ENCODE measurements around the gene SNAPIN. TPM values are rescaled to one million over a fixed set of nuclear protein-coding genes. Genes with fewer than 3 reads are reported as not detected.
A peak's percentile ranks its signal among the peaks of the same experiment; 100 is the strongest.
"Not testable (repeated sequence)": the region's sequence is repeated elsewhere in the genome, so short reads cannot be mapped to it uniquely, and the experiment has no call there.

The SNAPIN gene
- total RNA-seq, 2 experiments from 2014 or later: 31.3 to 32.1 TPM

DNA sequence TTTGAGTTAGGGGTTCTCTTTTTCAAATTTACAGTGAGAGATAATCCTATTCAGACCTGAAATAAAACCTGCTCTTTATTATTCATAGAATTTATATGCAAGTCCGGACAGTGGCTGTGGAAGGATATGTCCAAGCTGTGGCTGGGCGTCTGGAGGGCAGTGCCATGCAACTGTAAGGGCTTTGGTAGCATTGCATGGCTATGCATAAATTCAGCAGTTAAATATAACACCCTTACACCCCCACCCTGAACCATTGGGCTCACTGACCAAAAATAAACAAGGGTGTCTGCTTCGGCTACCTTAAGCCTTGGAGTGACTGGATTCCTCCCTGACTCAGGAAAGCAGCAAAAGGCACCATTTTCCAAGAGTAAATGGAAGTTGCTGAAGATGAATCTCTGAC lies 19.2 kb upstream of the SNAPIN start:
- peaks cover 62% of the 10 kb centered on the region for H3K36me3 Mint-ChIP-seq
- H3K9me3 Mint-ChIP-seq: no peaks in the 10 kb centered on the region
- intact Hi-C loops (cut with micrococcal nuclease): loop anchor here (10.0 kb wide), 1 partner anchor 104 kb away; the partner anchor contains the start of gene S100A6
- H3K4me1 Mint-ChIP-seq (ENCODE audit: low read depth): peaks cover 49% of the 10 kb centered on the region
- H3K4me3 Mint-ChIP-seq: no peak overlapping the region
- DNase-seq: no peak
- CTCF ChIA-PET: interaction anchor here (0.7 to 1.7 kb wide), 3 partner anchors 10 to 107 kb away, joined by 3 to 7 read pairs (median 3); no protein-coding TSS in a partner anchor
- no peak overlapping the region for H3K27ac Mint-ChIP-seq
- no peaks in the 10 kb centered on the region for H3K27me3 Mint-ChIP-seq
- POLR2A ChIA-PET: interaction anchor here (1.0 to 2.6 kb wide), 4 partner anchors 10 to 144 kb away, joined by 3 to 7 read pairs (median 4); partner anchors contain the start of genes ILF2 and SNAPIN

DNA sequence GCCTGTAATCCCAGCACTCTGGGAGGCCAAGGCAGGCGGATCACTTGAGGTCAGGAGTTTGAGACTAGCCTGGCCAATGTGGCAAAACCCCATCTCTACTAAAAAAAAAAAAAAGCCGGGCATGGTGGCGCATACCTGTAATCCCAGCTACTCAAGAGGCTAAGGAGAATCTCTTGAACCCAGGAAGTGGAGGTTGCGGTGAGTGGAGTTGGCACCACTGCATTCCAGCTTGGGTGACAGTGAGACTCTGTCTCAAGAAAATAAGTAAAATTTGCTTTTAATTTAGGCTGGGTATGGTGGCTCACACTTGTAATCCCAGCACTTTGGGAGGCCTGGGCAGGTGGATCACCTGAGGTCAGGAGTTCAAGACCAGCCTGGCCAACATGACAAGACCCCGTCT lies 18.3 kb upstream of the SNAPIN start:
- DNase-seq; H3K9me3 Mint-ChIP-seq; H3K27ac Mint-ChIP-seq; intact Hi-C loops (cut with micrococcal nuclease); H3K27me3 Mint-ChIP-seq; H3K4me3 Mint-ChIP-seq: not testable (repeated sequence)
- Mint-ChIP-seq H3K4me1 (ENCODE audit: low read depth) (peaks cover 51% of the 10 kb centered on the region), H3K36me3 (peaks cover 65% of the 10 kb centered on the region)
- ChIA-PET POLR2A (interaction anchor here (1.0 to 2.6 kb wide), 4 partner anchors 9 to 143 kb away, joined by 3 to 7 read pairs (median 4); partner anchors contain the start of genes ILF2 and SNAPIN), CTCF (interaction anchor here (1.7 kb wide), 1 partner anchor 11 kb away, joined by 7 read pairs; no protein-coding TSS in a partner anchor)

DNA sequence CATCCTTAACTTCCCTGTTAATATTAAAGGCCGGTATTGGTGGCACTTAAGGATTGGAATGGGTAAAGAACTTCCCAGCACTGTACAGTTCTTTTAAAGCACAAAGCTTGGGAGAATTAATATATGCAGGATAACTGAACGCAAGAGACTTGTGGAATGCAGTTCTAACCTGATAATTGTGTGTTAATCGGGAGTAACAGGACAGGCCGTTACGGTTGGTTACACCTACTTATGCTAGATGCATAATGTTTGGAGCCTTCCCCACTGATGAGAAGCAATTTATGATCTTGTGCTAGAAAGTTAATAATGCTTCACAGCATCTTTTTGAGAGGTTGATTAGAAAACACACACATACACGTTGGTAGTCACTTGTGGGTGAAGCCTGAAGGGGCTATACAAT lies 17.6 kb upstream of the SNAPIN start:
- H3K4me1 Mint-ChIP-seq (ENCODE audit: low read depth): peaks cover 52% of the 10 kb centered on the region

DNA sequence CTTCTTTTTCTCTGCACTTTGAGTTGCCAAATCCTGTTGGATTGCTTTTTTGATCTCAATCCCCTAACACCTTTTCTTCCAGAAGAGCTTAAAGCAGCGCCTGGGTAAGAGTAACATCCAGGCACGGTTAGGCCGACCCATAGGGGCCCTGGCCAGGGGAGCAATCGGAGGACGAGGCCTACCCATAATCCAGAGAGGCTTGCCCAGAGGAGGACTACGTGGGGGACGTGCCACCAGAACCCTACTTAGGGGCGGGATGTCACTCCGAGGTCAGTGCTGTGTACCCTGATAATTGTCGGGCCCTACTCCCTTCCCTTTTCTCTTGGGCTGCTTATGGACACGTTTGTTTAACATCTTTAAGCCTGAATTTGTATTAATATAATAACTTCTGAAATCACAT lies 16.3 kb upstream of the SNAPIN start:
- POLR2A ChIA-PET: interaction anchor here (4.1 kb wide), 1 partner anchor 8 kb away, joined by 25 read pairs; the partner anchor contains the start of gene CHTOP
- Mint-ChIP-seq H3K27me3 (no peaks in the 10 kb centered on the region), H3K36me3 (peaks cover 64% of the 10 kb centered on the region), H3K4me3 (no peak overlapping the region), H3K4me1 (ENCODE audit: low read depth) (peaks cover 40% of the 10 kb centered on the region), H3K9me3 (no peaks in the 10 kb centered on the region), H3K27ac (peak overlapping the region; percentile 29)
- intact Hi-C loops (cut with micrococcal nuclease): no loop called here
- DNase-seq: no peak
- CTCF ChIA-PET: interaction anchor here (1.4 kb wide), 1 partner anchor 36 kb away, joined by 4 read pairs; no protein-coding TSS in a partner anchor

More for the DNA sequence above, 17.6 kb upstream of the SNAPIN start:
- ChIA-PET POLR2A (interaction anchor here (1.7 to 2.6 kb wide), 2 partner anchors 8 to 18 kb away, joined by 6 to 7 read pairs; partner anchors contain the start of gene SNAPIN), CTCF (interaction anchor here (0.6 kb wide), 1 partner anchor 18 kb away, joined by 3 read pairs; no protein-coding TSS in a partner anchor)
- no peaks in the 10 kb centered on the region for H3K27me3 Mint-ChIP-seq
- peak overlapping the region; percentile 18 for H3K27ac Mint-ChIP-seq
- H3K9me3 Mint-ChIP-seq: no peaks in the 10 kb centered on the region
- H3K4me3 Mint-ChIP-seq: no peak overlapping the region
- peaks cover 68% of the 10 kb centered on the region for H3K36me3 Mint-ChIP-seq
- no peak for DNase-seq
- intact Hi-C loops (cut with micrococcal nuclease): no loop called here

DNA sequence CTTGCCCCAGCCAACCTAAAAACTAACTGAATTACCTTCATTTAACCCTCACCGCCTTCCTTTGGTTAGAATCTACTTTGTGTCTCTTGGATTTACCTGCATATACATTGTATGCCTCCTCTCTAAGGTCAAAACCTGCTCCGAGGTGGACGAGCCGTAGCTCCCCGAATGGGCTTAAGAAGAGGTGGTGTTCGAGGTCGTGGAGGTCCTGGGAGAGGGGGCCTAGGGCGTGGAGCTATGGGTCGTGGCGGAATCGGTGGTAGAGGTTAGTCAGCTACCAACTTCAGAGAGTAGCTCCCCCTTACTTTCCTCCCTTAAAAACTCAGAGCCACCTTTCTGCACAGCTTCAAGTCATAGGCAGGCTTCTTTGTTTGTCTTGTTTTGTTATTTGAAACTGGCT lies 15.4 kb upstream of the SNAPIN start:
- H3K4me1 Mint-ChIP-seq (ENCODE audit: low read depth): peaks cover 41% of the 10 kb centered on the region
- ChIA-PET POLR2A (interaction anchor here (4.1 kb wide), 1 partner anchor 9 kb away, joined by 25 read pairs; the partner anchor contains the start of gene CHTOP), CTCF (interaction anchor here (1.4 to 2.4 kb wide), 3 partner anchors 35 to 133 kb away, joined by 4 to 11 read pairs (median 5); no protein-coding TSS in a partner anchor)
- no peaks in the 10 kb centered on the region for H3K9me3 Mint-ChIP-seq
- no peak for DNase-seq
- H3K27ac Mint-ChIP-seq: peak overlapping the region; percentile 29
- peaks cover 59% of the 10 kb centered on the region for H3K36me3 Mint-ChIP-seq
- intact Hi-C loops (cut with micrococcal nuclease): no loop called here
- H3K4me3 Mint-ChIP-seq: no peak overlapping the region
- H3K27me3 Mint-ChIP-seq: no peaks in the 10 kb centered on the region

DNA sequence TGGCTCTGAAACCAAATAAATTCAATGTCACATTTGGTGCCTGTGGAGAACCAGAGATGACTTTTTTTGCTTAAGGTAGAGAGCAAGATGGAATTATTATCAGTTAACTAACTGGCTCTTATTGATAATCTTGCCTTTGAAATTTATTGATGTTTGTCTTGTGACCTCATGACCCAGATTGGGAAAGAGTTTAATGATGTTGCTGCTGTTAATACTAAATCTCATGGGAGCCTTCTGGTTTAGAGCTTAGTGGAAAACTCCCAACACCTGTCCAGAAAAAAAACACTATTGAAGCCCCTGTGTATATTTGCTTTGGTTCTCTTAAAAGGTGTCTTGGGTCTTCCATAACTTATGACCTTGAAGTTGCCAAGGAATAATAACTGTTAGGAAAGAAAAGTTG lies 14.7 kb upstream of the SNAPIN start:
- POLR2A ChIA-PET: interaction anchor here (4.1 kb wide), 1 partner anchor 9 kb away, joined by 25 read pairs; the partner anchor contains the start of gene CHTOP
- CTCF ChIA-PET: interaction anchor here (1.4 to 2.4 kb wide), 3 partner anchors 75 to 134 kb away, joined by 3 to 11 read pairs (median 5); no protein-coding TSS in a partner anchor
- intact Hi-C loops (cut with micrococcal nuclease): no loop called here
- peaks cover 45% of the 10 kb centered on the region for H3K4me1 Mint-ChIP-seq (ENCODE audit: low read depth)
- no peaks in the 10 kb centered on the region for H3K27me3 Mint-ChIP-seq
- H3K27ac Mint-ChIP-seq: peak overlapping the region; percentile 34
- no peak for DNase-seq
- H3K9me3 Mint-ChIP-seq: no peaks in the 10 kb centered on the region
- H3K36me3 Mint-ChIP-seq: peaks cover 56% of the 10 kb centered on the region
- H3K4me3 Mint-ChIP-seq: no peak overlapping the region

DNA sequence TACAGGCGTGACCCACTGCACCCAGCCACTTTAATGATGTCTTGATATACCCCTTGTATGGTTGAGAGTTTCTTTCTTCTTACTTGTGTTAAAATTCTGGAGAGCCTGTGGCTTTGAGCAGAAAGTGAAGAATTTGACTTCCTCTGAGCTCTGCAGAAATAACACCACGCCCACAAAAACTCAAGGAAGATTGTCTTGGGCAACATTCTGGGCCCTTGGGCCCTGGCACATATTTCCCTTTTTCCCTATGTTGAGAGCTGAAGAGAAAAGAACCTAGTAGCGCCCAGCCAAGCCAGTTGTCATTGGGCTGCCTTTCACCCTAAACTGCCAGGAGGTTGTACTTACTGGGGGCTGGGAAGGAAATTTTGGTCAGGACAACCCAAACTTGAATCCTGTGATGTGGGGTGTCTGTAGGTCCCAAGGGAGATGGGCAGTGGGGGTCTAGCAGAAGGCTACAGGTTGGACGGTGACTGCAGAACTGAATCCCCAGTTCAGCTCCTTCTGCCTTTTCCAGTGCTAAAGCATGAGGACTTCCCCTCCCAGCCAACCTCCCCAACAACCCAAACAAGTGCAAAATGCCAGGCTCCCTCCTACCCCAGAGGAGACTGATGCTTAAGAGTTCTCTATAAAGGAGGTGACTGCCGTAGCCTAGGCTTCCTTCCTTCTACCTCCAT lies 11.7 kb upstream of the SNAPIN start:
- peaks cover 44% of the 10 kb centered on the region for H3K36me3 Mint-ChIP-seq
- no peaks in the 10 kb centered on the region for H3K9me3 Mint-ChIP-seq
- H3K27me3 Mint-ChIP-seq: no peaks in the 10 kb centered on the region
- H3K27ac Mint-ChIP-seq: peak overlapping the region; percentile 53
- intact Hi-C loops (cut with micrococcal nuclease): no loop called here
- H3K4me1 Mint-ChIP-seq (ENCODE audit: low read depth): peaks cover 43% of the 10 kb centered on the region
- ChIA-PET POLR2A (interaction anchor here (0.6 to 4.1 kb wide), 3 partner anchors 9 to 15 kb away, joined by 3 to 24 read pairs (median 9); partner anchors contain the start of gene CHTOP), CTCF (no interaction called here)
- DNase-seq: no peak
- H3K4me3 Mint-ChIP-seq: no peak overlapping the region

DNA sequence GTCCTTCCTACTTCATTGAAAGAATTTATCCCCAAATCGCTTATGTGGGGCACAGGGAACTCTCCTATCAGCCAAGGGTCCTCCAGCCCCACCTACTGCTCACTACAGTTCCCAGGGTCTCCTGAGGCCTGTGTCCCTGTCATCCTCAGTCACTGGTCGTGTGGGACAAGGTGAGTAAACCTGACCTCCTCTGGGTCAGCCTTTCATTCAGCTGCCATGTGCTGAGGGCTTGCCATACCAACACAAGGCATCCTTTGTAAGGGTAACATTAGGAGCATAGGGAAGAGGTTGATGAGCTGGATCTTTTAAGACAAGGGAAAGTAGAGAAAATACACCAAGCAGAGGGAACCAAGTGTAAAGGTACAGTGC lies 11.2 kb upstream of the SNAPIN start:
- Mint-ChIP-seq H3K4me3 (no peak overlapping the region), H3K27ac (peak overlapping the region; percentile 53), H3K9me3 (no peaks in the 10 kb centered on the region), H3K4me1 (ENCODE audit: low read depth) (peaks cover 40% of the 10 kb centered on the region), H3K36me3 (peaks cover 39% of the 10 kb centered on the region), H3K27me3 (no peaks in the 10 kb centered on the region)
- DNase-seq: no peak
- ChIA-PET CTCF (no interaction called here), POLR2A (interaction anchor here (0.6 to 4.1 kb wide), 4 partner anchors 9 to 14 kb away, joined by 3 to 24 read pairs (median 7); partner anchors contain the start of genes CHTOP and SNAPIN)
- intact Hi-C loops (cut with micrococcal nuclease): no loop called here

DNA sequence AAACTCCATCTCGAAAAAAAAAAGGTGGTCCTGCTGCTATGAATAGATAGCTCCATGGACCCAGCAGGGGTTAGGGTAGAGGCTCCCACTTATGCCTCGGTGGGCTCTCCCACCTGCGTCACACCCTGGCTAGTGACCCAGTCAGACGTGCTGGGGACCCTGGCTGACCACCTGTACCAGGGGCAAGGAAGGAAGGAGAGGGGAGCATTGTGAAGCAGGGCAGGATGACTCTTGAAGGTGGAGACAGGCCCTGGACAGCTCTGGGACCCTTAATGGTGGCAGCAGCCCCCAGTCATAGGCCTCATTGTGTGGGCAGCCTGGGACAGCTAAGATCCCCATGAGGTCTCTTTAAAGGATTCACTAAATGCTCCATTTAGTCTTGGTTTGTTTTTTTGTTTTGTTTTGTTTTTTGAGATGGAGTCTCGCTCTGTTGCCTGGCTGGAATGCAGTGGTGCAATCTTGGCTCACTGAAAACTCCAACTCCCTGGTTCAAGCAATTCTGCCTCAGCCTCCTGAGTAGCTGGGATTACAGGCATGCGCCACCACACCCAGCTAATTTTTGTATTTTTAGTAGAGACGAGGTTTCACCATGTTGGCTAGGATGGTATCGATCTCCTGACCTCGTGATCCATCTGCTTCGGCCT lies 10.4 kb upstream of the SNAPIN start:
- CTCF ChIA-PET: no interaction called here
- DNase-seq: no peak
- no peak overlapping the region for H3K27ac Mint-ChIP-seq
- peaks cover 33% of the 10 kb centered on the region for H3K36me3 Mint-ChIP-seq
- H3K4me1 Mint-ChIP-seq (ENCODE audit: low read depth): peaks cover 37% of the 10 kb centered on the region
- no peaks in the 10 kb centered on the region for H3K9me3 Mint-ChIP-seq
- intact Hi-C loops (cut with micrococcal nuclease): no loop called here
- no peaks in the 10 kb centered on the region for H3K27me3 Mint-ChIP-seq
- POLR2A ChIA-PET: interaction anchor here (0.5 to 4.1 kb wide), 6 partner anchors 10 to 137 kb away, joined by 3 to 24 read pairs (median 4); partner anchors contain the start of genes CHTOP and SNAPIN
- H3K4me3 Mint-ChIP-seq: no peak overlapping the region

DNA sequence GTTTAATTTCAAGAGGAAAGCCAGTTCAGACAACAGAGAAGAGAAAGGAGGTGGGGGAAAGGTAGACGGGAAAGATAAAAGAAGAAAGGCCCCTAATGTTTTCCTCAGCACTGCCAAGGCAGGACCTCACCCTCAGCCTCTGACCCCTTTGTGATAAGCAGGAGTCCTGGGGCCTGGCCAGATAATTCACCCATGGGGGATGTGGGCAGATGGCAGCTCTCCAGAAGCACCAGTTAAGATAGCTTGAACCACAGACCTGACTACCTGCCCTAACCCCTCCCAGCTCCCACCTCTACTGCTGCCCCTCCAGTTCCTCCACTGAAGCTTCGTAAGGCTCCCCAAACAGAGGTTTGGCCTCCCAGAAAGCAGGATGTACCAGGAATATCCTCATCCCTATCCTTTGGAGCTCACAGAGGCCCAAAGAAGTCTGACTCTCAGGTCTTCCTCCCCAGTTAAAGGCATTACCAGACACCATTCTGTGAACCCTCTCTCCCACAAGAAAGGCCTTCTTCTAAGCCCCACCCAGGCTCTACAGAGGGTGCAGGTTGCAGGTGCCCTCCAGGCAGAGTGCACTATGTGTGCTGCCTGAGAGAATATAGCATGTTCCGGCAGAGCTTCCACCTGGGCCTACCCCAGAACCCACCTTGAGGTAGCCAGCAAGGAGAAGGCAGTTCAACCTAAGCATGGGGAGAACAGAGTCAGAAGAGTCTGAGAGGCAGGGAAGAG lies 9.2 kb upstream of the SNAPIN start:
- Mint-ChIP-seq H3K27me3 (no peaks in the 10 kb centered on the region), H3K9me3 (no peaks in the 10 kb centered on the region), H3K27ac (peak overlapping the region; percentile 43), H3K36me3 (peaks cover 22% of the 10 kb centered on the region), H3K4me1 (ENCODE audit: low read depth) (peaks cover 27% of the 10 kb centered on the region), H3K4me3 (no peak overlapping the region)
- intact Hi-C loops (cut with micrococcal nuclease): no loop called here
- POLR2A ChIA-PET: interaction anchor here (0.8 to 4.1 kb wide), 3 partner anchors 9 to 15 kb away, joined by 6 to 24 read pairs (median 6); partner anchors contain the start of gene CHTOP
- no peak for DNase-seq
- CTCF ChIA-PET: interaction anchor here (0.6 kb wide), 1 partner anchor 23 kb away, joined by 3 read pairs; no protein-coding TSS in a partner anchor

DNA sequence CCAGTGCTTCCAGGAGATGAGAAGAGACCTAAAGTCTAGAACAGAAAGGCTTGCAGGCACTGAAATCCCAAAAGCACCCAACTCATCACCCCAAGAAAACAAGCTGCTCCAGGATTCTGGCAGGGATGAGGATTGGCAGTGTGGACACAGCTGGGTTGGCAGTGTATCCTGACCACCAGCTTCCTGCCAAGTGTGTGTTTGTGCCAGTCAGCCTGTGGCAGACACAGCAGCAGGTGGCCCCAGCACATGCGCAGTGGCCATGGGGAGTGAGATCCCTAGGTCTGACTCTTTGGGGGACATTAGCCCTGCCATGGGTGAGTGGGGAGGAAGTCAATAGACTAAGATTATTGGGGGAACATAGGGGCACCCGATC lies 8.7 kb upstream of the SNAPIN start:
- Mint-ChIP-seq H3K4me1 (ENCODE audit: low read depth) (peaks cover 25% of the 10 kb centered on the region), H3K9me3 (no peaks in the 10 kb centered on the region), H3K27ac (peak overlapping the region; percentile 43), H3K4me3 (no peak overlapping the region), H3K36me3 (peaks cover 18% of the 10 kb centered on the region), H3K27me3 (no peaks in the 10 kb centered on the region)
- POLR2A ChIA-PET: interaction anchor here (0.8 to 4.1 kb wide), 3 partner anchors 10 to 15 kb away, joined by 6 to 24 read pairs (median 6); partner anchors contain the start of gene CHTOP
- DNase-seq: no peak
- CTCF ChIA-PET: no interaction called here
- intact Hi-C loops (cut with micrococcal nuclease): loop anchor here (10.0 kb wide), 1 partner anchor 1355 kb away; the partner anchor contains the start of gene ZBTB7B

All from activated CD4-positive, alpha-beta memory T cell treated with anti-CD3 and anti-CD28 coated beads for 36 hours (primary cell).